ENCODE results near the gene RFT1.

- TF ChIP-seq CTCF (IDR thresholded peaks at IDR 0.05) = no peak
- TF ChIP-seq POLR2A (IDR thresholded peaks at IDR 0.05) = no peak
- TF ChIP-seq POLR2AphosphoS5 (IDR thresholded peaks at IDR 0.05) = no peak
- TF ChIP-seq EP300 (IDR thresholded peaks at IDR 0.05) = no peak
These were observed 29.3 kb downstream of the RFT1 start for GRCh38 chr3:53100818-53101466.
